NOMO-1 treated with DMSO at 0.1 percent for 48 hours (cell line): ENCODE measurements around the gene RAET1E.
"Not testable (repeated sequence)": the region's sequence is repeated elsewhere in the genome, so short reads cannot be mapped to it uniquely, and the experiment has no call there.

Experiments used
- DNase-seq: peaks from one replicate; lab custom pipeline; 2025; ENCODE audit not compliant: unreplicated experiment; lab: John Stamatoyannopoulos, UW

RAET1E gene

GRCh38 chr6:149897855-149898744 is at the start of gene RAET1E:
RAET1E (minus strand) TSS chr6:149898113; CDS start chr6:149890901, 7,212 bp downstream.
- DNase-seq = no peak

- not testable (repeated sequence) for DNase-seq
Measured at GRCh38 chr6:149947533-149947932, 49.6 kb upstream of the RAET1E start.

- DNase-seq = not testable (repeated sequence)
Measured at GRCh38 chr6:149946631-149947030, 48.7 kb upstream of the RAET1E start.

- not testable (repeated sequence) for DNase-seq
Measured at GRCh38 chr6:149945276-149945675, 47.4 kb upstream of the RAET1E start.

DNA sequence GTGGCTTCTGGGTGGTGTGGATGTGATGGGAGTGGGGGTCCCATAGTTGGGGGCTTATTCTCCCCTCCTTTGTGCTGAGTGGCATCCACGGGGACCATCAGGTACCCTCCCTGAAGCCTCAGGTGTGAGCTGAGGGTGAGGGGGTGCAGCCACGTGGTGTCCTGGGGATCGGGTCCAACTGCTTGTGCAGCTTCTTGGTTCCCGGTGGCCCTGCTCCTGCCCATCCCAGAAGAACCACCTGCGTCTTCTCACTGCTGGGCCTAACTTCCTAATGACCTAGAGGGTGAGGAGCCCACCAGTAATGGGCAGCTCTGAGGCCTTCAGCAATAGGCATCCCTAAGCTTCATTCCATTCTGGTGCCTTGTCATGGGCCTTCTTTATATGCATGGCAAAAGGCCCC is 45.4 kb upstream of the RAET1E start:
- not testable (repeated sequence) for DNase-seq

GRCh38 chr6:149942461-149942829 is 44.5 kb upstream of the RAET1E start:
- DNase-seq = no peak

- DNase-seq = peak; percentile 91
Measured at GRCh38 chr6:149941583-149942460, 43.9 kb upstream of the RAET1E start, which contains the start of gene ULBP2. ULBP2 (plus strand) TSS chr6:149942014; CDS start chr6:149942073, 59 bp downstream.

DNA sequence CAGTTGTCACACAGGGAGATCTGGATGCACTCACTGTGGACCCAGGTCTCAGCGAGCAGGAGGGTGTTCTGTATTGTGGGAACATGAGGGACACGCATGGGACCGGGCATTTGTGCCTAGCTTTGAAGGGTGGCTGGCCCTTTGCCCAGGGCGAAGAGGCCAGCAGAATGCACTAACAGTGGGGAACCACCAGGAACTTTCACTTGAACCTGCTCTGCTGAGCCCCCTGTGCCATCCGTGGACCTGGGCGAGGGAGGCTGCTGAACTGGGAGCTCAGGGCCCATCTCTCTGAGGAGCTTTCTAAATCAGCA is 42.7 kb upstream of the RAET1E start:
- no peak for DNase-seq

GRCh38 chr6:149939909-149940671 is 42.2 kb upstream of the RAET1E start:
- DNase-seq = no peak

- no peak for DNase-seq
Measured at GRCh38 chr6:149939356-149939648, 41.4 kb upstream of the RAET1E start.

DNA sequence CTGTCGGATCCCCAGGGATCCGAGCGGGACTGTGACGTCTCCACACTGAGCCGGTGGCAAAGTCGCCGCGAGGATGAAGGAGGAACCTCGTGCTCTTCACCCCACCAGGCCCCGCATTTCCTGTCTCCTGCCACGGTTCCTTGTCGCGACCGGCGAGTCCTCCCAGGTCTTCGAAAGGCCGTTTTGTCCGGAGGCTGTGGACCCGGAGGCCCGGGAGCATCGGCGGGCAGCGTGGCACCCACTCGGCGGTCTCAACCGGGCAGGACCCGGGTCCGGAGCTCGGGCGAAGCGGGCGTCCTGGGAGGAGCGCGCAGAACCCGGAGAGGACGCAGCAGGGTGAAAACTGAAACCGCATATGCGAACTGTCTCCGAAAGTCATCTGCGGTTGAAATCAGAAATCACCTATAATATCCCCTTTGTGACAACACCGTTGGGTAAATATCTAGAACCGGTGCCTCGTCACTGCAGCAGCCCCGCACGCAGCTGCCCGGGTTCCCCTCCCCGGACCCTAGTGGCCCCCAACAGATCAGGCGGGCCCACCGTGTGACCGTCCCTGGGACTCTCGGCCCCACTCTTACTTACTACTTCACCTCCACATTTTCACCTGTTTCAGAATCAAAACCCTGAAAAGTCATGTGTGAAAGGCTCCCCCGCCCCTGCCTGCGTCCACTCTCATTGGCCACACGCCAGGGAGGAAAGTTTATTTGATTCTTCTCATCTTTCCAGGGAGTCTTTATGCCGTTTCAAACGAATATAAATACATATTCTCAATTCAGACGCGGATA is 40.9 kb upstream of the RAET1E start:
- peak; percentile 14 for DNase-seq

- DNase-seq = not testable (repeated sequence)
Measured at GRCh38 chr6:149938013-149938570, 40.2 kb upstream of the RAET1E start.

DNA sequence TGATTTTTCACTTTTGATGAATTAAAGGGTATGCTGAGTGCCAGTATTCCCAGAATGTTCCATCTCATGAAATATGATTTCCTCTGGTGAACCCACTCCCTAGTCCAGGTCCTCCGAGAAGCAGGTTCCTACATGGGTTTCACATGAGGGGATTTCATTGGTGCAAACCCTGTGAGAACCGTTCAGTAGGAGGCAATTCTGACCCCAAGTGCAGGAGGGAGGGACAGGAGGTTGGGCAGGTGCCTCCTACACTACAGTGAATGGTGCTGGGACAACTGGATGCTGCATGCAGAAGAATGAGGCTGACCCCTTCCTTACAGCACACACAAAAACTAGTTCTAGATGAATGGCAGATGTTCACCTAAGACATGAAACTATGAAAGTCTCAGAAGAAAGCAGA is 38.8 kb upstream of the RAET1E start:
- no peak for DNase-seq

- DNase-seq = no peak
Measured at GRCh38 chr6:149935668-149936067, 37.8 kb upstream of the RAET1E start.

DNA sequence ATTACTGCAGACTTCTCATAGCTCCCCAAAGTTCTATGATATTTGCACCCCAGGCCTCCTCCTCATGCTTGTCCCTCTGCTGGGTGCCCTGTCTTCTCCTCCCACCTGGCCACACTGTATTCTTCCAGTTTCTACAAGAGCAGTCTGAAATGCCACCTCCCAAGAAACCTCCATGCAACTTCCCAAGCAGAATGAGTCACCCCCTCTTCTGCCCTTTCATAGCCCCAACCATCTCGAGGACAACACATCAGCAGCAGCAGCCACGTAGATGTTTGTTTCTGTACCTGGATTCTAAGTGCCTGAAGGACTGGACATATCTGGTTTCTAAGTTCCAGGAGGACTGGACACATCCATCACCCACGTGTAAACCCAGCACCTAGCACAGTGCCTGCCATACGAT is 37.3 kb upstream of the RAET1E start:
- no peak for DNase-seq

DNA sequence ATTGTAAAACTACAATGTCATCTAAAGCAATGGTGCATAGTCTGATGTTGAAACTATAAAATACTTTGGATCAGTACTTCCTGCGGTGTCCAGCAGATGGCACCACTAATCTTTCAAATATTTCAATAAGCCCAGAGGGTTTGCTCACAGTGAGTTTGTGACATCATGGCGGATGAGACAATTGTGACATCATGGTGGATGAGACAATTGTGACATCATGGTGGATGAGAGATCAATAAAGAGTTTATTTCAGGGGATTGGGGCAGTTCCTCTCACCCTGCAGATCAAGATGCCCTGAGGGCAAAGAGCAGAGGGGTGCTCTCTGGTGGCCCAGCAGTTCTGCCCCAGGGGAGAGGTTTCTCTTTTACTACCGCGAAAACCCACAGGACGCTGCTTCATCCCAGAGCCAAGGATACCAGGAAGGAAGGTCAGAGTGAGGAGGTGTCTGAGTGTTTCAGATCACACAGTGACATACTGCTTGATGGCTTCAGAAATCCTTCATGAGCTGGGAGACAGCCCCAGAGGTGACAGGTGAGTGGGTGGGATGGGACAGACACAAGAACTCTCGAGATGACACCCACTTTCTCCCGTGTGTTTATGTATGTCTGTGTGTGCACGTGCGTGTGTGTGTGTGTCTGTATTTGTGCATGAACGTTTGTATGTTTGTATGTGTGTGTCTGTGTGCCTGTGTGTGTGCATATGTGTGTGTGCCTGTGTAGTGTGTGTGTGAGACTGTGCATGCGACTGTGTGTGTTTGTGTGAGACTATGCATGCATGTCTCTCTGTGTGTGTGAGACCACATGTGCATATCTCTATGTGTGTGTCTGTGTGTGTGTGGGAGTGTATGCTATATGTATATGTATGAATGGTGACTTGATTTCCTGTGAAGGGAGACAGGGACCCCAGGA is 36.6 kb upstream of the RAET1E start:
- DNase-seq = peak; percentile 70

GRCh38 chr6:149933461-149933860 is 35.5 kb upstream of the RAET1E start:
- no peak for DNase-seq

DNA sequence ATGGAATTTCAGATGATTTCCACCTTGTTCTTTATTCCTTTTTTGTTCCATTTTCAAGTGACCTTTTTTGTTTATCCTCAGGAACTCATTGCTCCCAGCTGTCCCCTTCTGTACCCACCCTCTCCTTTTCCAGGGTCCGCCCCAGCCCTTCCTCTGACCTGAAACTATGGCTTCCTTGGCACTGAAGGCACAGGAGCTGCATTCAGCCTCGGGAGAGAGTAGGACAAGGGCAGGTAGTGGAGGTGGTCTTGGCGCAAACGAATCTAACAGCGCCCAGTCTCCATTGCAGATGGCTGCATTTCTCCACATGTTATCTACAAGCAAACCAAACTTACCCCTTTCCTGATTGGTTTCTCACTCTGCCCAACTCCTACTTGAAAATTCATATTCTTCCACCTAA is 35.1 kb upstream of the RAET1E start:
- no peak for DNase-seq

DNA sequence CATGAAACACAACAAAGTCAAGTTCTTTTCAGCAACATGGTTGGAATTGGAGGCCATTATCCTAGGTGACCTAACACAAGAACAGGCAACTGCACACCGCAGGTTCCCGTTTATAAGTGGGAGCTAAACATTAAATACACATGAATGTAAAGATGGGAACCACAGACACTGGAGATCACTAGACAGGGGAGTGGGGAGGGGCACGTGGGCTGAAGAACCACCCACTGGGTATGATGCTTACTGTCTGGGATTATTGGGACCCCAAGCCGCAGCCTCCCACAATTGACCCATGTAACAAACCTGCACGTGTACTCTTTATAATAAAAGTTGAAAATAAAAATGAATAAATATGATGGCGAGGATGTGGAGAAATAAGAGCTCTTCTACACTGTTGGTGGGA is 33.6 kb upstream of the RAET1E start:
- DNase-seq = no peak
